Ureter (tissue), 1 donor: ENCODE results near the gene ARHGAP20. TPM values are rescaled to one million over a fixed set of nuclear protein-coding genes. Genes with fewer than 3 reads are reported as not detected.

ENCODE experiments used
- DNase-seq: peaks from one replicate; pipeline ENCODE4 v3.0.0-alpha.2; 2020; ENCODE audit warnings: low spot score
- total RNA-seq: library from RNA; stranded (reverse); gene quantifications from one replicate; pipeline ENCODE4 v1.2.4, GENCODE V29; 2023
- donor health status: DM: yes; HTN: yes; CAD: no.

ARHGAP20 gene
- 6.5 TPM for total RNA-seq

GRCh38 chr11:110711776-110712658, at the start of gene ARHGAP20:
TSS of gene ARHGAP20 (minus strand) at chr11:110712437. CDS start at chr11:110712231, 206 bp downstream.
- peak; percentile 75 for DNase-seq

GRCh38 chr11:110761991-110762390, 49.8 kb upstream of the ARHGAP20 start:
- no peak for DNase-seq

- no peak for DNase-seq
Measured at GRCh38 chr11:110761131-110761530, 48.9 kb upstream of the ARHGAP20 start.

GRCh38 chr11:110759972-110760381, 47.7 kb upstream of the ARHGAP20 start:
- DNase-seq: no peak

- DNase-seq: no peak
Measured at GRCh38 chr11:110757962-110758755, 45.9 kb upstream of the ARHGAP20 start.

GRCh38 chr11:110757066-110757465, 44.8 kb upstream of the ARHGAP20 start:
- DNase-seq: no peak

GRCh38 chr11:110755941-110756340, 43.7 kb upstream of the ARHGAP20 start:
- DNase-seq: no peak

- no peak for DNase-seq
Measured at GRCh38 chr11:110752890-110753289, 40.7 kb upstream of the ARHGAP20 start.

GRCh38 chr11:110750100-110750499, 37.9 kb upstream of the ARHGAP20 start:
- DNase-seq: no peak

- DNase-seq: no peak
Measured at GRCh38 chr11:110747531-110747930, 35.3 kb upstream of the ARHGAP20 start.

- no peak for DNase-seq
Measured at GRCh38 chr11:110738641-110739040, 26.4 kb upstream of the ARHGAP20 start.

- no peak for DNase-seq
Measured at GRCh38 chr11:110737593-110737992, 25.4 kb upstream of the ARHGAP20 start.

- no peak for DNase-seq
Measured at GRCh38 chr11:110736171-110736553, 23.9 kb upstream of the ARHGAP20 start.

- no peak for DNase-seq
Measured at GRCh38 chr11:110735455-110736170, 23.4 kb upstream of the ARHGAP20 start.

GRCh38 chr11:110734790-110735189, 22.6 kb upstream of the ARHGAP20 start:
- DNase-seq: no peak

GRCh38 chr11:110730773-110731172, 18.5 kb upstream of the ARHGAP20 start:
- DNase-seq: no peak

GRCh38 chr11:110728883-110729282, 16.6 kb upstream of the ARHGAP20 start:
- DNase-seq: no peak

GRCh38 chr11:110728476-110728875, 16.2 kb upstream of the ARHGAP20 start:
- no peak for DNase-seq

- no peak for DNase-seq
Measured at GRCh38 chr11:110724358-110724757, 12.1 kb upstream of the ARHGAP20 start.

- no peak for DNase-seq
Measured at GRCh38 chr11:110720431-110721275, 8.4 kb upstream of the ARHGAP20 start.

GRCh38 chr11:110716361-110716760, 4.1 kb upstream of the ARHGAP20 start:
- no peak for DNase-seq
